WTC11 (cell line): ENCODE results near the gene ABCA5. TPM values are rescaled to one million over a fixed set of nuclear protein-coding genes. Genes with fewer than 3 reads are reported as not detected.

Experiments
- ATAC-seq: fragments of 200-7000 bp; cut with Tn5 transposase; 2 replicates; pipeline ENCODE4 v1.10.0; 2021; ENCODE audit warnings: mild to moderate bottlenecking, moderate library complexity
- CTCF ChIA-PET: fragments of 300-600 bp; sonication (Branson Sonifier 250); formaldehyde crosslinking; loops from one replicate; lab custom pipeline; 2021; ENCODE audit warnings: antibody characterized with exemption; lab: Charles Lee
- POLR2A ChIA-PET: fragments of 350-600 bp; sonication (Branson Sonifier 250); formaldehyde crosslinking; loops from one replicate; lab custom pipeline; 2021; ENCODE audit warnings: antibody characterized with exemption; lab: Charles Lee
- DNase-seq: peaks from one replicate; pipeline ENCODE4 v3.0.0; 2021; ENCODE audit warnings: low spot score
- H3K27ac Mint-ChIP-seq: 2 replicates; pipeline ENCODE4 v1.8.0; 2021; ENCODE audit warnings: mixed read lengths
- H3K27me3 Mint-ChIP-seq: 2 replicates; pipeline ENCODE4 v1.8.0; 2021; ENCODE audit warnings: low read depth, mild to moderate bottlenecking, moderate library complexity, mixed read lengths
- H3K36me3 Mint-ChIP-seq: 2 replicates; pipeline ENCODE4 v1.8.0; 2021; ENCODE audit warnings: mixed read lengths
- H3K4me1 Mint-ChIP-seq: 2 replicates; pipeline ENCODE4 v1.8.0; 2022; ENCODE audit warnings: mixed read lengths
- H3K4me3 Mint-ChIP-seq: 2 replicates; pipeline ENCODE4 v1.8.0; 2021; ENCODE audit warnings: mild to moderate bottlenecking, moderate library complexity, mixed read lengths
- H3K9me3 Mint-ChIP-seq: 2 replicates; pipeline ENCODE4 v1.8.0; 2021; ENCODE audit warnings: mixed read lengths
- ARID4B ChIP-seq: sonication (generic); formaldehyde crosslinking; IDR thresholded peaks from 2 replicates; pipeline ENCODE4 v1.8.0; 2023; ENCODE audit warnings: missing genetic modification reagents, mild to moderate bottlenecking, borderline replicate concordance
- E2F5 ChIP-seq: sonication (generic); formaldehyde crosslinking; IDR thresholded peaks from 2 replicates; pipeline ENCODE4 v1.8.1; 2022; ENCODE audit warnings: mild to moderate bottlenecking, moderate library complexity, missing genetic modification reagents
- EMX1 ChIP-seq: fragments of 250-450 bp; sonication (Bioruptor Pico); IDR thresholded peaks from 2 replicates; pipeline ENCODE4 v1.8.0; 2021; ENCODE audit warnings: mild to moderate bottlenecking
- ETV6 ChIP-seq: sonication (generic); formaldehyde crosslinking; IDR thresholded peaks from 2 replicates; pipeline ENCODE4 v1.8.1; 2022; ENCODE audit warnings: mild to moderate bottlenecking, missing genetic modification reagents
- GTF2I ChIP-seq: fragments of 250-450 bp; sonication (Bioruptor Pico); conservative IDR thresholded peaks from 2 replicates; pipeline ENCODE4 v1.4.0; 2021; ENCODE audit warnings: mild to moderate bottlenecking
- IRF1 ChIP-seq: sonication (generic); formaldehyde crosslinking; IDR thresholded peaks from 2 replicates; pipeline ENCODE4 v1.8.0; 2023; ENCODE audit warnings: missing genetic modification reagents
- JAZF1 ChIP-seq: fragments of 250-450 bp; sonication (Bioruptor Pico); IDR thresholded peaks from 2 replicates; pipeline ENCODE4 v1.9.0; 2021; ENCODE audit warnings: moderate library complexity, mild to moderate bottlenecking, inconsistent platforms
- NFE2L1 ChIP-seq: sonication (generic); formaldehyde crosslinking; IDR thresholded peaks from 2 replicates; pipeline ENCODE4 v1.8.1; 2023; ENCODE audit warnings: missing genetic modification reagents
- NFYB ChIP-seq: sonication (generic); formaldehyde crosslinking; conservative IDR thresholded peaks from 2 replicates; pipeline ENCODE4 v1.8.0; 2022; ENCODE audit warnings: low read depth, missing genetic modification reagents
- RORB ChIP-seq: fragments of 250-450 bp; sonication (Bioruptor Pico); IDR thresholded peaks from 2 replicates; pipeline ENCODE4 v1.9.0; 2021; ENCODE audit warnings: mild to moderate bottlenecking
- SMAD3 ChIP-seq: sonication (generic); formaldehyde crosslinking; IDR thresholded peaks from 2 replicates; pipeline ENCODE4 v1.8.0; 2022; ENCODE audit warnings: missing genetic modification reagents, mild to moderate bottlenecking, borderline replicate concordance
- SMAD4 ChIP-seq: sonication (generic); formaldehyde crosslinking; IDR thresholded peaks from 2 replicates; pipeline ENCODE4 v1.8.0; 2022; ENCODE audit warnings: mild to moderate bottlenecking, missing genetic modification reagents
- TEAD4 ChIP-seq: sonication (generic); formaldehyde crosslinking; IDR thresholded peaks from 2 replicates; pipeline ENCODE4 v1.8.0; 2022; ENCODE audit warnings: mild to moderate bottlenecking, missing genetic modification reagents
- ZNF121 ChIP-seq: sonication (generic); formaldehyde crosslinking; IDR thresholded peaks from 2 replicates; pipeline ENCODE4 v1.8.0; 2023; ENCODE audit warnings: missing genetic modification reagents
- ZNF232 ChIP-seq: sonication (generic); formaldehyde crosslinking; IDR thresholded peaks from 2 replicates; pipeline ENCODE4 v1.8.0; 2022; ENCODE audit warnings: mild to moderate bottlenecking, missing genetic modification reagents
- ZNF317 ChIP-seq: sonication (generic); formaldehyde crosslinking; IDR thresholded peaks from 2 replicates; pipeline ENCODE4 v1.8.1; 2023; ENCODE audit warnings: low read depth, mild to moderate bottlenecking, moderate library complexity, missing genetic modification reagents, borderline replicate concordance
- ZSCAN18 ChIP-seq: fragments of 250-450 bp; sonication (Bioruptor Pico); IDR thresholded peaks from 2 replicates; pipeline ENCODE4 v2.1.2; 2022; ENCODE audit warnings: mild to moderate bottlenecking, moderate library complexity
- total RNA-seq: library from RNA; stranded (reverse); gene quantifications from 3 replicates; pipeline ENCODE4 v1.2.3, GENCODE V29; 2021
- TF ChIP-seq, protein P1 (sequence below): fragments of 250-450 bp; sonication (Bioruptor Pico); conservative IDR thresholded peaks from 2 replicates; pipeline ENCODE4 v1.9.0; 2021; ENCODE audit warnings: mild to moderate bottlenecking
- TF ChIP-seq, protein P2 (sequence below): sonication (generic); formaldehyde crosslinking; IDR thresholded peaks from 2 replicates; pipeline ENCODE4 v1.8.0; 2022; ENCODE audit warnings: missing genetic modification reagents

The ABCA5 gene
- total RNA-seq, 1 experiment from 2014 or later: 1.8 TPM

DNA sequence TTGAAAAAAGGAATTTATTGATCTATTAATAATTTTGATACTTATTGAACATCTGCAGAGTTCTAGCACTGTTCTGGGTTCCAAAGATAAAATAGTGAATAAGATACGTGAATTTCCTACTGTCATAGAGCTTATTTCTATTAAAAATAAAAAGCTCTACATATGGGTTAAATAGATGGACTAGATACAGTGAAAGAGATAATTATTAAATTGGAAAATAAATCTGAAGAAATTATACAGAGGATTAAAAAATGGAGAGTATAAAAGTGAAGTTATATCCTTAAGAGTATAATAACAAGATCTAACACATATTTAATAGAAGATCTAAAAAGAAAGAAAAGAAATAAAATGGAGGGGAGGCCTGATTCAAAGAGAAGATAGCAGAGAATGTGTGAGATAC is 10.1 kb upstream of the ABCA5 start (continued):
- TF ChIP-seq IRF1: no peak
- no peak for TF ChIP-seq JAZF1 (CRISPR knock-in tag)
- TF ChIP-seq, protein P1, sequence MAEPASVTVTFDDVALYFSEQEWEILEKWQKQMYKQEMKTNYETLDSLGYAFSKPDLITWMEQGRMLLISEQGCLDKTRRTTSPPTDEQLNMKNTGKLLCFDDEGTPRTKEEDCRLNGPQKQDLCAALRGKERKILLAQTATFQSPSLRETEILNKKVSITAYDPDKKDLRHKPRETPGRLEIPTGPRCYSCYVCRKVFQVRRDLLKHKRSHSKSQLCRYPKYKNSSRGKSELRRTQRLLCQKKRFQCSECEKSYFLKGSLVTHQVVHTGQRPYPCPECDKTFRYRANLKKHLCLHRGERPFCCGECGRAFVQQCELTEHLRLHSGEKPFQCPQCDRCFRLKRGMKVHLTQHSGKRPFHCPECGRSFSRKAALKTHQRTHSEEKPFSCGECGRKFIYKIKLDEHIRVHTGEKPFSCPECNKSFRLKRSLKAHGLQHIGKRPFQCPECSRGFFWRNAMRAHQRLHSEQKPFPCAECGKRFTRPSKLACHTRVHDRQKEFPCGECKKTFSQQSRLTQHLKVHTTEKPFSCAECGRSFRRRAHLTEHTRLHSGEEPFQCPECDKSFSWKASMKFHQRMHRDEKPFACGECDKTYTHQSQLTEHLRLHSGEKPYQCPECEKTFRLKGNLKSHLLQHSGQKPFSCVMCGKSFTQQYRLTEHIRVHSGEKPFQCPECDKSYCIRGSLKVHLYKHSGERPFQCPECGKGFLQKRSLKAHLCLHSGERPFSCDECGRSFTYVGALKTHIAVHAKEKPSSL (CRISPR knock-in tag): no peak
- no peak for TF ChIP-seq SMAD4 (CRISPR knock-in tag)
- no peak for TF ChIP-seq ETV6

DNA sequence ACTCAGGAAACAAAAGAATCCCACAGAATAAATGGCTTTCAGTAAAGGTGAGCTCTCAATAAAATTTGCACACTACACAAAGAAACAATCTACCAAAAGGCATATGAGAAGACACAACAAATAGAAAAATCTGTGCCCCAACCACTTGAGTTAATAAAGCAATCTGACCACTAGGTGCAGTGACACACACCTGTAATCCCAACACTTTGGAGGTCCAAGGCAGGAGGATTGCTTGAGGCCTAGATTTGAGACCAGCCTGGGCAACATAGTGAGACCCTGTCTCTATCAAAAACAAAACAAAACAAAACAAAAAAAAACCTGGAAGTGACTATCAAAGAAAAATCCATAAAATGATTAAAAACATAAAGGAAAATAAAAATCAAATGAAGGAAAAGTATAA is 9.6 kb upstream of the ABCA5 start:
- no peak overlapping the region for H3K4me3 Mint-ChIP-seq
- DNase-seq (no peak), ATAC-seq (no peak)
- TF ChIP-seq ZNF121 (CRISPR knock-in tag) (peak; percentile 78; the same call in 1 of the 2 replicates), RORB (CRISPR knock-in tag) (no peak), TEAD4 (CRISPR knock-in tag) (no peak), IRF1 (no peak), ZNF232 (CRISPR knock-in tag) (no peak), NFYB (CRISPR knock-in tag) (no peak), GTF2I (CRISPR knock-in tag) (0 out of 2 replicates have a peak, but pooled peaks have one; percentile 47)
- TF ChIP-seq, protein P2, sequence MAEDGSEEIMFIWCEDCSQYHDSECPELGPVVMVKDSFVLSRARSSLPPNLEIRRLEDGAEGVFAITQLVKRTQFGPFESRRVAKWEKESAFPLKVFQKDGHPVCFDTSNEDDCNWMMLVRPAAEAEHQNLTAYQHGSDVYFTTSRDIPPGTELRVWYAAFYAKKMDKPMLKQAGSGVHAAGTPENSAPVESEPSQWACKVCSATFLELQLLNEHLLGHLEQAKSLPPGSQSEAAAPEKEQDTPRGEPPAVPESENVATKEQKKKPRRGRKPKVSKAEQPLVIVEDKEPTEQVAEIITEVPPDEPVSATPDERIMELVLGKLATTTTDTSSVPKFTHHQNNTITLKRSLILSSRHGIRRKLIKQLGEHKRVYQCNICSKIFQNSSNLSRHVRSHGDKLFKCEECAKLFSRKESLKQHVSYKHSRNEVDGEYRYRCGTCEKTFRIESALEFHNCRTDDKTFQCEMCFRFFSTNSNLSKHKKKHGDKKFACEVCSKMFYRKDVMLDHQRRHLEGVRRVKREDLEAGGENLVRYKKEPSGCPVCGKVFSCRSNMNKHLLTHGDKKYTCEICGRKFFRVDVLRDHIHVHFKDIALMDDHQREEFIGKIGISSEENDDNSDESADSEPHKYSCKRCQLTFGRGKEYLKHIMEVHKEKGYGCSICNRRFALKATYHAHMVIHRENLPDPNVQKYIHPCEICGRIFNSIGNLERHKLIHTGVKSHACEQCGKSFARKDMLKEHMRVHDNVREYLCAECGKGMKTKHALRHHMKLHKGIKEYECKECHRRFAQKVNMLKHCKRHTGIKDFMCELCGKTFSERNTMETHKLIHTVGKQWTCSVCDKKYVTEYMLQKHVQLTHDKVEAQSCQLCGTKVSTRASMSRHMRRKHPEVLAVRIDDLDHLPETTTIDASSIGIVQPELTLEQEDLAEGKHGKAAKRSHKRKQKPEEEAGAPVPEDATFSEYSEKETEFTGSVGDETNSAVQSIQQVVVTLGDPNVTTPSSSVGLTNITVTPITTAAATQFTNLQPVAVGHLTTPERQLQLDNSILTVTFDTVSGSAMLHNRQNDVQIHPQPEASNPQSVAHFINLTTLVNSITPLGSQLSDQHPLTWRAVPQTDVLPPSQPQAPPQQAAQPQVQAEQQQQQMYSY (CRISPR knock-in tag): no peak
- H3K27ac Mint-ChIP-seq: no peak overlapping the region
- H3K27me3 Mint-ChIP-seq: no peaks in the 10 kb centered on the region
- peaks cover 10% of the 10 kb centered on the region for H3K9me3 Mint-ChIP-seq
- POLR2A ChIA-PET: no interaction called here
- H3K4me1 Mint-ChIP-seq: peaks cover 10% of the 10 kb centered on the region
- H3K36me3 Mint-ChIP-seq: peaks cover 3% of the 10 kb centered on the region; the same call in 1 of the 2 replicates
- CTCF ChIA-PET: no interaction called here

DNA sequence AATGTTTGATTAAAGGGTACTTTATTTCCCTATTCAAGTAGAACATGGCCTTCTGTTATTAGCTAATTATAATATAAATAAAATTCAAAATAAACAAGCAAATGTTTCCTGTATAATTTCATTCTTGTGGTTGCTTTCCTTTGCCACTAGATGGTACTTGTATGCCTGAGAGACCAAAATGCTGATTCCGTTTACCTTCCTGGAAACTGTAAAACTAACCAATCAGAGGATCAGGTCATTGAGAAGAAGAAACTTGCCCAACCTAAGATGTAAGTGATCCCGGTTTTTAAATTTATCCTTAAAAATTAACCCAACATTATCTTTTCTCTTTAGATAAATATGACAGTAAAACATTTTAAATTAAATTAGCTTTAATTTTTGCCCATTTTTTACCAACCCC is 8.1 kb upstream of the ABCA5 start:
- H3K27ac Mint-ChIP-seq: no peak overlapping the region
- no peaks in the 10 kb centered on the region for H3K27me3 Mint-ChIP-seq
- peaks cover 3% of the 10 kb centered on the region; the same call in 1 of the 2 replicates for H3K36me3 Mint-ChIP-seq
- ChIA-PET CTCF (interaction anchor here (0.7 to 2.7 kb wide), 8 partner anchors 8 to 467 kb away, joined by 3 to 19 read pairs (median 4); partner anchors contain the start of genes ABCA5 and MAP2K6), POLR2A (interaction anchor here (0.7 kb wide), 1 partner anchor 59 kb away, joined by 3 read pairs; no protein-coding TSS in a partner anchor)
- DNase-seq (no peak), ATAC-seq (peak; percentile 79)
- H3K9me3 Mint-ChIP-seq: peaks cover 10% of the 10 kb centered on the region
- H3K4me3 Mint-ChIP-seq: no peak overlapping the region
- peaks cover 10% of the 10 kb centered on the region for H3K4me1 Mint-ChIP-seq
- TF ChIP-seq E2F5 (CRISPR knock-in tag) (no peak), NFE2L1 (CRISPR knock-in tag) (no peak), ARID4B (CRISPR knock-in tag) (no peak), SMAD3 (CRISPR knock-in tag) (no peak), EMX1 (CRISPR knock-in tag) (no peak), ZNF121 (CRISPR knock-in tag) (no peak), ZSCAN18 (CRISPR knock-in tag) (no peak), ZNF317 (CRISPR knock-in tag) (no peak)
